H7 (cell line): ENCODE results near the gene NBR1. TPM values are rescaled to one million over a fixed set of nuclear protein-coding genes. Genes with fewer than 3 reads are reported as not detected.
A peak's percentile ranks its signal among the peaks of the same experiment; 100 is the strongest.
"Not testable (repeated sequence)": the region's sequence is repeated elsewhere in the genome, so short reads cannot be mapped to it uniquely, and the experiment has no call there.

ENCODE experiments used
- DNase-seq: peaks from one replicate; pipeline ENCODE4 v3.0.0; 2012
- H3K27me3 ChIP-seq: 2 replicates; pipeline ENCODE4 v1.6.0; 2011; ENCODE audit warnings: mild to moderate bottlenecking, low read length; ENCODE audit not compliant: control insufficient read depth, insufficient read depth
- H3K36me3 ChIP-seq: replicated peaks from 2 replicates; pipeline ENCODE4 v1.5.1; 2011; ENCODE audit warnings: low read length; ENCODE audit not compliant: control insufficient read depth, insufficient read depth
- H3K4me3 ChIP-seq: 2 replicates; pipeline ENCODE4 v1.5.1; 2011; ENCODE audit warnings: low read depth, mild to moderate bottlenecking, control low read depth, low read length, moderate library complexity; ENCODE audit not compliant: insufficient read depth
- total RNA-seq: library from RNA; depleted of rRNA; stranded (reverse); fragments of >200 nt; shearing (Covaris generic); gene quantifications from 2 replicates; pipeline ENCODE4 v1.2.3, GENCODE V29; 2014; rRNA removed

Gene NBR1
- total RNA-seq = 44.2 and 60.1 TPM in 2 replicates

- H3K4me3 ChIP-seq = peak within 1 kb of the TSS; percentile 79
- H3K27me3 ChIP-seq = no peaks in the 10 kb centered on the region
- H3K36me3 ChIP-seq = no peaks in the 10 kb centered on the region
- DNase-seq = peak; percentile 97
Measured at GRCh38 chr17:43170766-43171585, at the start of gene NBR1. TSS of gene NBR1 (plus strand) at chr17:43171214. CDS start at chr17:43175800, 4,586 bp downstream.

GRCh38 chr17:43125133-43125966, 45.7 kb upstream of the NBR1 start, which contains the start of gene BRCA1:
TSS of gene BRCA1 (minus strand) at chr17:43125364. CDS start at chr17:43124096, 1,268 bp downstream.
- peak; percentile 97 for DNase-seq
- no peaks in the 10 kb centered on the region for H3K27me3 ChIP-seq
- H3K36me3 ChIP-seq = no peaks in the 10 kb centered on the region
- peak within 1 kb of the TSS; percentile 75 for H3K4me3 ChIP-seq

GRCh38 chr17:43125967-43126910, 44.8 kb upstream of the NBR1 start:
- DNase-seq = peak; percentile 63
- Histone ChIP-seq H3K36me3 (no peaks in the 10 kb centered on the region), H3K27me3 (no peaks in the 10 kb centered on the region), H3K4me3 (peak overlapping the region; percentile 75)

GRCh38 chr17:43126911-43127290, 44.1 kb upstream of the NBR1 start:
- Histone ChIP-seq H3K27me3 (no peaks in the 10 kb centered on the region), H3K4me3 (peak overlapping the region; percentile 75; the same call in 1 of the 2 replicates), H3K36me3 (no peaks in the 10 kb centered on the region)
- DNase-seq = no peak

- not testable (repeated sequence) for DNase-seq, H3K36me3 ChIP-seq, H3K27me3 ChIP-seq, H3K4me3 ChIP-seq
Measured at GRCh38 chr17:43127333-43127876, 43.6 kb upstream of the NBR1 start.

GRCh38 chr17:43129671-43130010, 41.4 kb upstream of the NBR1 start:
- Histone ChIP-seq H3K36me3 (peaks cover 1% of the 10 kb centered on the region; the same call in 1 of the 2 replicates), H3K27me3 (no peaks in the 10 kb centered on the region), H3K4me3 (no peak overlapping the region)
- no peak for DNase-seq

- Histone ChIP-seq H3K36me3 (peaks cover 1% of the 10 kb centered on the region; the same call in 1 of the 2 replicates), H3K27me3 (no peaks in the 10 kb centered on the region), H3K4me3 (no peak overlapping the region)
- DNase-seq = no peak
Measured at GRCh38 chr17:43132117-43132516, 38.9 kb upstream of the NBR1 start.

- not testable (repeated sequence) for DNase-seq, H3K36me3 ChIP-seq, H3K4me3 ChIP-seq, H3K27me3 ChIP-seq
Measured at GRCh38 chr17:43133439-43133838, 37.6 kb upstream of the NBR1 start.

- Histone ChIP-seq H3K36me3 (peaks cover 1% of the 10 kb centered on the region; the same call in 1 of the 2 replicates), H3K4me3 (no peak overlapping the region), H3K27me3 (no peaks in the 10 kb centered on the region)
- DNase-seq = peak; percentile 41
Measured at GRCh38 chr17:43134774-43135453, 36.1 kb upstream of the NBR1 start.

GRCh38 chr17:43135454-43135819, 35.6 kb upstream of the NBR1 start:
- Histone ChIP-seq H3K36me3 (peaks cover 1% of the 10 kb centered on the region; the same call in 1 of the 2 replicates), H3K4me3 (no peak overlapping the region), H3K27me3 (no peaks in the 10 kb centered on the region)
- peak; percentile 48 for DNase-seq

- not testable (repeated sequence) for H3K4me3 ChIP-seq, H3K27me3 ChIP-seq, H3K36me3 ChIP-seq, DNase-seq
Measured at GRCh38 chr17:43136574-43136973, 34.4 kb upstream of the NBR1 start.

GRCh38 chr17:43138531-43138930, 32.5 kb upstream of the NBR1 start:
- H3K4me3 ChIP-seq, DNase-seq, H3K36me3 ChIP-seq, H3K27me3 ChIP-seq: not testable (repeated sequence)
